ENCODE data around the gene GRAMD2A. TPM values are rescaled to one million over a fixed set of nuclear protein-coding genes. Genes with fewer than 3 reads are reported as not detected.
A peak's percentile ranks its signal among the peaks of the same experiment; 100 is the strongest.

The GRAMD2A gene
- total and polyA plus RNA-seq, 8 donors, result 6.2 to 36.1 (median 8.9) TPM

- TF ChIP-seq CTCF (IDR thresholded peaks at IDR 0.05), result no peak
- H3K4me1 ChIP-seq, result peaks cover 4 to 25% of the 10 kb centered on the region in 2 donors
- H3K9me3 ChIP-seq, result no peaks in the 10 kb centered on the region
- no peak overlapping the region for H3K4me3 ChIP-seq
- H3K36me3 ChIP-seq, result no peaks in the 10 kb centered on the region
- intact Hi-C loops (cut with DNase I), result loop anchor here in 1 of 2 donors (10.0 kb wide), 1 partner anchor 410 kb away; no protein-coding TSS in a partner anchor
- ATAC-seq, result no peak
- peak overlapping the region; percentile 74 to 87 for H3K27ac ChIP-seq
- no peak for DNase-seq
- H3K27me3 ChIP-seq, result no peaks in the 10 kb centered on the region
These were observed 43.3 kb downstream of the GRAMD2A start for GRCh38 chr15:72154316-72154715.

GRCh38 chr15:72153269-72154000 is 44.2 kb downstream of the GRAMD2A start:
- Histone ChIP-seq H3K4me1 (peaks cover 4 to 25% of the 10 kb centered on the region in 2 donors), H3K4me3 (no peak overlapping the region), H3K27ac (no peak overlapping the region), H3K36me3 (no peaks in the 10 kb centered on the region), H3K27me3 (no peaks in the 10 kb centered on the region), H3K9me3 (no peaks in the 10 kb centered on the region)
- ATAC-seq (no peak), DNase-seq (peak in 2 of 4 donors; percentile 27 to 49)
- TF ChIP-seq CTCF (IDR thresholded peaks at IDR 0.05), result no peak
- intact Hi-C loops (cut with DNase I), result loop anchor here in 1 of 2 donors (10.0 kb wide), 1 partner anchor 409 kb away; no protein-coding TSS in a partner anchor

- DNase-seq (no peak), ATAC-seq (no peak)
- TF ChIP-seq CTCF (IDR thresholded peaks at IDR 0.05), result no peak
- H3K27ac ChIP-seq, result no peak overlapping the region
- intact Hi-C loops (cut with DNase I), result no loop called here
- H3K4me1 ChIP-seq, result no peaks in the 10 kb centered on the region
- no peaks in the 10 kb centered on the region for H3K36me3 ChIP-seq
- no peaks in the 10 kb centered on the region for H3K9me3 ChIP-seq
- no peaks in the 10 kb centered on the region for H3K27me3 ChIP-seq
- no peak overlapping the region for H3K4me3 ChIP-seq
These were observed 50.2 kb downstream of the GRAMD2A start for GRCh38 chr15:72147418-72147817.

GRCh38 chr15:72146934-72147333 is 50.7 kb downstream of the GRAMD2A start:
- no peaks in the 10 kb centered on the region for H3K4me1 ChIP-seq
- ATAC-seq (no peak), DNase-seq (no peak)
- intact Hi-C loops (cut with DNase I), result no loop called here
- no peaks in the 10 kb centered on the region for H3K36me3 ChIP-seq
- TF ChIP-seq CTCF (IDR thresholded peaks at IDR 0.05), result no peak
- no peaks in the 10 kb centered on the region for H3K9me3 ChIP-seq
- H3K27me3 ChIP-seq, result no peaks in the 10 kb centered on the region
- no peak overlapping the region for H3K4me3 ChIP-seq
- no peak overlapping the region for H3K27ac ChIP-seq

- Histone ChIP-seq H3K4me3 (no peak overlapping the region), H3K36me3 (no peaks in the 10 kb centered on the region), H3K4me1 (no peaks in the 10 kb centered on the region), H3K27me3 (no peaks in the 10 kb centered on the region), H3K9me3 (no peaks in the 10 kb centered on the region), H3K27ac (no peak overlapping the region)
- intact Hi-C loops (cut with DNase I), result no loop called here
- TF ChIP-seq CTCF (IDR thresholded peaks at IDR 0.05), result no peak
- DNase-seq (no peak), ATAC-seq (no peak)
These were observed 51.4 kb downstream of the GRAMD2A start for GRCh38 chr15:72146221-72146620.
